Measurements from ENCODE around the gene C1QTNF5. TPM values are rescaled to one million over a fixed set of nuclear protein-coding genes. Genes with fewer than 3 reads are reported as not detected.

The C1QTNF5 gene
- total and polyA plus RNA-seq, 11 donors = 12.9 to 47.1 (median 20.0) TPM

DNA sequence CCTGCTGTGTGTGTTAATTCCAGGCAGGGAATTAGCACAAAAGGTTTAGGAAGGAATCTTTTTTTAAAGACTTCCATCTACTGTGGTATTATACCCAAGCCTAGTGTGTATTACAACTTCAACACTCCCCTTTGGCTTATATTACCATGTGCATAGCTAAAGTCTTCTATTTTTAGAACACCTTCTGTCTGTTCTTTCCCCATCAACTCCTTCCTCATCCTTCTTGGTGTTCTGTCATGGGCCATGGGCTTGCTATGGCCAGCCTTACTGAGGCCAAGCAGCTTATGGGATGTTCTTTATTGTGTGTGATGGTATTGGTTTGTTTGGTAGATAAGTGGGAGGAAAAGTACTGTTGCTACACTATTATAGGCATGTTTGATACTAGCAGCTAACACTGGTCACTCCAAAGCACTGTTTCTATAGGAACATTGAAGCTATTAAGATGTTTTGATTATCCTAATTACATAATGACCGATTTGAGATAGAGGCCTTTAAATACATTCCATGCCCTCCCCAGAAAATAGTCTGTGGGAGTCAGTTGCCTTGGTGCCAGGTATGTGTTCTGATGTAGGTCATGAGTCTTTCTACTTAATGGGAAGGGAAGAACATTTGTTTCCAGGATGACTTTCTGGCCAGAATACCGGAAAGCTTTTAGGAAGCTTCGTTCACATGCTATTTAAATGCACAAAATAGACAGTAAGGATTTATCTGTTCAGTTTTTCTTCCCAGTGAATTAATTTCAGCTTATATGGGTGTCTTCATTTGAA is 40.3 kb downstream of the C1QTNF5 start:
- H3K4me1 ChIP-seq = peaks cover 0 to 38% (median 10%) of the 10 kb centered on the region in 12 donors
- WGBS, 4 donors = 59 to 70% (median 68%) methylated on average over 3 of the region's 3 CpGs
- H3K36me3 ChIP-seq = peaks cover 0 to 96% (median 77%) of the 10 kb centered on the region in 9 donors

GRCh38 chr11:119299416-119299815 is 41.3 kb downstream of the C1QTNF5 start:
- Histone ChIP-seq H3K36me3 (peaks cover 0 to 90% (median 77%) of the 10 kb centered on the region in 9 donors), H3K4me3 (no peak overlapping the region), H3K4me1 (peaks cover 0 to 38% (median 10%) of the 10 kb centered on the region in 12 donors), H3K9me3 (no peaks in the 10 kb centered on the region), H3K27me3 (no peaks in the 10 kb centered on the region), H3K27ac (peak overlapping the region in 3 of 12 donors; percentile 3 to 37 (median 26))
- intact Hi-C loops (cut with DNase I) = no loop called here
- WGBS, 4 donors = 94 to 96% (median 95%) methylated on average over 9 of the region's 9 CpGs
- TF ChIP-seq CTCF (IDR thresholded peaks at IDR 0.05) (no peak), POLR2A (IDR thresholded peaks at IDR 0.05) (no peak)
- no peak for DNase-seq
- ATAC-seq = no peak

More for the DNA sequence above, 40.3 kb downstream of the C1QTNF5 start:
- no peaks in the 10 kb centered on the region for H3K9me3 ChIP-seq
- TF ChIP-seq POLR2A (IDR thresholded peaks at IDR 0.05) (no peak), CTCF (IDR thresholded peaks at IDR 0.05) (no peak)
- peak overlapping the region in 6 of 12 donors; percentile 3 to 37 (median 18) for H3K27ac ChIP-seq
- intact Hi-C loops (cut with DNase I) = no loop called here
- no peak overlapping the region for H3K4me3 ChIP-seq
- DNase-seq (no peak), ATAC-seq (peak in 1 of 4 donors; percentile 43)
- no peaks in the 10 kb centered on the region for H3K27me3 ChIP-seq

DNA sequence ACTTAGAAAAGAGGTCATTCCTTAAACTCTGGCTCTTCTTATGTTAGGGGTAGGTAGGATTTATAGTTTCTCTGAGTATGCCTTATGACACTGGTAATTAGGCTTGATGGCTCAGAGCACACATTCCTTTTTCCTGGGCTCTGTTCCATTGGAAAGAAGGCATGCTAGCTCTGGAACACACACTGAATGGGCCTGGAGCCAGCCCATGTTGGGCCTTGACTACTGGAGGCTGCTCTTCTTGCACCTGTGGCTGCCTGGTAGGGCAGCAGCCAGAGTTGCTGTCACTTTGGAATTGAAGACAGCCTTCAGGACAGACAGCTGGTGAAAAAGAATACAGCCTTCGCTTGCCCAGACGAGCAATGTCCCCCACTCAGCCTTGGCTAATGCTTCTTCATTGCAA is 42.0 kb downstream of the C1QTNF5 start:
- ATAC-seq = peak; percentile 89 to 96 (median 92)
- Histone ChIP-seq H3K27me3 (no peaks in the 10 kb centered on the region), H3K4me3 (no peak overlapping the region), H3K36me3 (peaks cover 0 to 85% (median 72%) of the 10 kb centered on the region in 9 donors), H3K9me3 (no peaks in the 10 kb centered on the region), H3K27ac (peak overlapping the region in 11 of 12 donors; percentile 8 to 82 (median 56)), H3K4me1 (peaks cover 0 to 38% (median 10%) of the 10 kb centered on the region in 12 donors)
- intact Hi-C loops (cut with DNase I) = no loop called here
- TF ChIP-seq CTCF (IDR thresholded peaks at IDR 0.05) (no peak), POLR2A (IDR thresholded peaks at IDR 0.05) (no peak)
- DNase-seq = peak; percentile 57 to 86 (median 72)
- WGBS, 4 donors = 46 to 74% (median 59%) methylated on average over 2 of the region's 2 CpGs

GRCh38 chr11:119297938-119298337 is 42.7 kb downstream of the C1QTNF5 start:
- ATAC-seq (no peak), DNase-seq (no peak)
- intact Hi-C loops (cut with DNase I) = no loop called here
- no peak overlapping the region for H3K4me3 ChIP-seq
- WGBS, 4 donors = 52 to 64% (median 61%) methylated on average over 3 of the region's 3 CpGs
- H3K27me3 ChIP-seq = no peaks in the 10 kb centered on the region
- H3K27ac ChIP-seq = peak overlapping the region in 11 of 12 donors; percentile 7 to 82 (median 56)
- peaks cover 0 to 83% (median 64%) of the 10 kb centered on the region in 9 donors for H3K36me3 ChIP-seq
- no peaks in the 10 kb centered on the region for H3K9me3 ChIP-seq
- TF ChIP-seq POLR2A (IDR thresholded peaks at IDR 0.05) (no peak), CTCF (IDR thresholded peaks at IDR 0.05) (no peak)
- H3K4me1 ChIP-seq = peaks cover 0 to 38% (median 10%) of the 10 kb centered on the region in 12 donors

Measured in heart left ventricle (tissue), 16 donors.